Activated CD4-positive, alpha-beta T cell treated with anti-CD3 and anti-CD28 coated beads, Interleukin-2, amount 50 U/mL, for 4 hours (primary cell): ENCODE data around the gene COL6A1.

Source experiments
- DNase-seq, 2 experiments: peaks; one replicate each; pipeline ENCODE4 v3.0.0-alpha.2; 2020

COL6A1 gene

GRCh38 chr21:46008893-46009621 lies 27.5 kb downstream of the COL6A1 start:
- DNase-seq, result no peak

GRCh38 chr21:46009951-46010705 lies 28.6 kb downstream of the COL6A1 start:
- no peak for DNase-seq

GRCh38 chr21:46011267-46011967 lies 29.8 kb downstream of the COL6A1 start:
- DNase-seq, result no peak

GRCh38 chr21:46012154-46012553 lies 30.6 kb downstream of the COL6A1 start:
- no peak for DNase-seq

GRCh38 chr21:46014828-46015227 lies 33.3 kb downstream of the COL6A1 start:
- no peak for DNase-seq

GRCh38 chr21:46017148-46017547 lies 35.6 kb downstream of the COL6A1 start:
- DNase-seq, result no peak

GRCh38 chr21:46017695-46018094 lies 36.1 kb downstream of the COL6A1 start:
- DNase-seq, result no peak

- no peak for DNase-seq
Observed at GRCh38 chr21:46018615-46019014, 37.0 kb downstream of the COL6A1 start.

GRCh38 chr21:46020581-46020980 lies 39.0 kb downstream of the COL6A1 start:
- no peak for DNase-seq

- no peak for DNase-seq
Observed at GRCh38 chr21:46021398-46021797, 39.8 kb downstream of the COL6A1 start.

- no peak for DNase-seq
Observed at GRCh38 chr21:46021978-46022544, 40.5 kb downstream of the COL6A1 start.

- no peak for DNase-seq
Observed at GRCh38 chr21:46022551-46023525, 41.3 kb downstream of the COL6A1 start.

GRCh38 chr21:46023555-46023954 lies 42.0 kb downstream of the COL6A1 start:
- no peak for DNase-seq

GRCh38 chr21:46024141-46024540 lies 42.6 kb downstream of the COL6A1 start:
- DNase-seq, result no peak

GRCh38 chr21:46025113-46025770 lies 43.7 kb downstream of the COL6A1 start:
- DNase-seq, result no peak

- no peak for DNase-seq
Observed at GRCh38 chr21:46027851-46028493, 46.4 kb downstream of the COL6A1 start.

- DNase-seq, result no peak
Observed at GRCh38 chr21:46028573-46029091, 47.1 kb downstream of the COL6A1 start.

GRCh38 chr21:46029186-46029924 lies 47.8 kb downstream of the COL6A1 start:
- DNase-seq, result no peak

- no peak for DNase-seq
Observed at GRCh38 chr21:46031484-46031883, 49.9 kb downstream of the COL6A1 start.

GRCh38 chr21:46032100-46032499 lies 50.5 kb downstream of the COL6A1 start:
- DNase-seq, result no peak
